HS-5 (cell line): Measurements from ENCODE around the gene ZNF491.
"Not testable (repeated sequence)": the region's sequence is repeated elsewhere in the genome, so short reads cannot be mapped to it uniquely, and the experiment has no call there.

ENCODE experiments used
- DNase-seq: peaks from one replicate; pipeline ENCODE4 v3.0.0-alpha.2; 2012; ENCODE audit warnings: low read depth

ZNF491 gene

GRCh38 chr19:11798391-11799330 is at the start of gene ZNF491:
ZNF491 (plus strand) TSS chr19:11798523; CDS start chr19:11805954, 7,431 bp downstream.
- DNase-seq, result no peak

GRCh38 chr19:11749751-11750150 is 48.6 kb upstream of the ZNF491 start:
- no peak for DNase-seq

- DNase-seq, result no peak
Measured at GRCh38 chr19:11752244-11752736, 46.0 kb upstream of the ZNF491 start.

GRCh38 chr19:11754663-11755062 is 43.7 kb upstream of the ZNF491 start:
- DNase-seq, result no peak

GRCh38 chr19:11756965-11757364 is 41.4 kb upstream of the ZNF491 start:
- no peak for DNase-seq

GRCh38 chr19:11759805-11760204 is 38.5 kb upstream of the ZNF491 start:
- DNase-seq, result no peak

- DNase-seq, result no peak
Measured at GRCh38 chr19:11763117-11763516, 35.2 kb upstream of the ZNF491 start.

- no peak for DNase-seq
Measured at GRCh38 chr19:11763611-11764010, 34.7 kb upstream of the ZNF491 start.

GRCh38 chr19:11766597-11767591 is 31.4 kb upstream of the ZNF491 start, which contains the start of gene ZNF441:
ZNF441 (plus strand) TSS chr19:11767000; CDS start chr19:11767194, 194 bp downstream.
- DNase-seq, result peak; percentile 88

GRCh38 chr19:11767633-11768133 is 30.6 kb upstream of the ZNF491 start:
- DNase-seq, result no peak

- no peak for DNase-seq
Measured at GRCh38 chr19:11769995-11770394, 28.3 kb upstream of the ZNF491 start.

GRCh38 chr19:11771520-11771919 is 26.8 kb upstream of the ZNF491 start:
- DNase-seq, result not testable (repeated sequence)

GRCh38 chr19:11776669-11777068 is 21.7 kb upstream of the ZNF491 start:
- DNase-seq, result not testable (repeated sequence)

- no peak for DNase-seq
Measured at GRCh38 chr19:11780431-11781020, 17.8 kb upstream of the ZNF491 start.

GRCh38 chr19:11781295-11782057 is 16.8 kb upstream of the ZNF491 start:
- no peak for DNase-seq

GRCh38 chr19:11783767-11784166 is 14.6 kb upstream of the ZNF491 start:
- DNase-seq, result no peak

GRCh38 chr19:11784356-11784755 is 14.0 kb upstream of the ZNF491 start:
- DNase-seq, result no peak

GRCh38 chr19:11787536-11787935 is 10.8 kb upstream of the ZNF491 start:
- no peak for DNase-seq

- DNase-seq, result no peak
Measured at GRCh38 chr19:11792942-11793341, 5.4 kb upstream of the ZNF491 start.

- DNase-seq, result peak; percentile 26
Measured at GRCh38 chr19:11797491-11797890, 832 bp upstream of the ZNF491 start.
